ENCODE results near the gene TRAPPC3L.
A peak's percentile ranks its signal among the peaks of the same experiment; 100 is the strongest.

Gene TRAPPC3L

DNA sequence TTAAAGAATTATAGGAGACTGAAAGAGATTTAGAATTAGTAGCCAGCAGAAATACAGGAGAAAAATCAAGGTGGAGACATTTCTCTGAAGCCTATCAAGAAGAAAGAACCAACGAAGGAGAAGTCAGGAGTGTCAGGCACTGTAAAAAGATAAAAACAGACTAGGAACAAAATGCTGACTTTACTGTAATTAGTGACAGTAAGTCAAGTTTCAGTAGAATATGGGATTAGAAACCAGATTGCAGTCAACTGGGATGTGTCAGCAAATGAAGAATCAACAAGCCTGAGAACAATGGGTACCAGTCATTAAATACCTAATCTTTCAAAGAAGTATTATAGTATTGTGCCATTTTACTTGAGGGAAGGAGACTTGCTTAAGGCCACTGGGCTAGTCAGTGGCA, 62.7 kb downstream of the TRAPPC3L start:
- 0 out of 2 replicates have a peak overlapping the region, but pooled peaks have one; percentile 8 for H3K27ac ChIP-seq
- TF ChIP-seq, protein P1, sequence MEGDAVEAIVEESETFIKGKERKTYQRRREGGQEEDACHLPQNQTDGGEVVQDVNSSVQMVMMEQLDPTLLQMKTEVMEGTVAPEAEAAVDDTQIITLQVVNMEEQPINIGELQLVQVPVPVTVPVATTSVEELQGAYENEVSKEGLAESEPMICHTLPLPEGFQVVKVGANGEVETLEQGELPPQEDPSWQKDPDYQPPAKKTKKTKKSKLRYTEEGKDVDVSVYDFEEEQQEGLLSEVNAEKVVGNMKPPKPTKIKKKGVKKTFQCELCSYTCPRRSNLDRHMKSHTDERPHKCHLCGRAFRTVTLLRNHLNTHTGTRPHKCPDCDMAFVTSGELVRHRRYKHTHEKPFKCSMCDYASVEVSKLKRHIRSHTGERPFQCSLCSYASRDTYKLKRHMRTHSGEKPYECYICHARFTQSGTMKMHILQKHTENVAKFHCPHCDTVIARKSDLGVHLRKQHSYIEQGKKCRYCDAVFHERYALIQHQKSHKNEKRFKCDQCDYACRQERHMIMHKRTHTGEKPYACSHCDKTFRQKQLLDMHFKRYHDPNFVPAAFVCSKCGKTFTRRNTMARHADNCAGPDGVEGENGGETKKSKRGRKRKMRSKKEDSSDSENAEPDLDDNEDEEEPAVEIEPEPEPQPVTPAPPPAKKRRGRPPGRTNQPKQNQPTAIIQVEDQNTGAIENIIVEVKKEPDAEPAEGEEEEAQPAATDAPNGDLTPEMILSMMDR (conservative IDR thresholded peaks at IDR 0.05), result no peak

DNA sequence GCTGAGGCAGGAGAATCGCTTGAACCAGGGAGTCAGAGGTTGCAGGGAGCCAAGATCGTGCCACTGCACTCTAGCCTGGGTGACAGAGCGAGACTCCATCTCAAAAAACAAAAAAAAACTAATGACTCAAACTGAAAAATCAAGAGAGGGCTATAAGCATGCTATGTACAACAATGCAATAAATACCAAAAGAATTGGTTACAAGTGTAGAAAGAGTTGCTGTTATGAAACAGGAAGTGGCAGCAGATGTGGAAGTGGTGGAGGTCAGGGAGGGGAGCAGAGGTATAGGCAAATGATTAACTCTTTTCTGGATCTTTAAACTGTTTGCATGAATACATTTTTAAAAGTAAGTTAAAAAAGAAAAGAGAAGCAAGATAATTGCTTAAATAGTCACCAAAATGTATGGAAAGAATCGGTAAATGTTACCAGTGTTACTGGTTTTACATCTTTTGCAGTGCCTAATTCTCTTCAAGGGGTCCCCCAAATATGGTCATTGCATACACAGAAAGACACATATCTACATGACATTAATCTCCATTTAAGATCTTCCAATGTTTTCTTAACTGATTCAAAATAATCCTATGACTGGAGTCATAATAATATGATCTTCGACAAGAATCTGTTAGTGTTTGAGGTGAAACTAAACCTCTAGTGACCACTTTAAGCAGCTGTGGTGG, 69.3 kb downstream of the TRAPPC3L start:
- TF ChIP-seq, protein P1 (conservative IDR thresholded peaks at IDR 0.05), result no peak
- H3K27ac ChIP-seq, result no peak overlapping the region

DNA sequence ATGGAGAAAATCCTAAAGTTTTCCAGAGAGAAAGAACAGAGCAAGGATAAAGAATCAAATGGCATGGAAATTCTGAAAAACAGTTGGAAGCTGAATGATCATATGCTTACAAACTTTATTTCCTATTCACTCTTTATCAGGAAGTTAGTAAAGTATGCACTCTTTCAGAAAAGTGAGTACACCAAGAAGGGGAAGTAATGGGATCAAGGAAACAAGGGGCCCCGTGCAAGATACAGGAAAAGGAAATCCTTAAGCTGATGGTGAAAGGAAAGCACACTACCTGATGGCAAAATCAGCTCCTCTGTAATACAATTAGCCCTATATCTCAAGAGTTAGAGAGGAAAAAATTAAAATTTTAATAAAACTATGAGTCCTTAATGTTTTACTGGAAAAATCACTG, 70.3 kb downstream of the TRAPPC3L start:
- H3K27ac ChIP-seq, result no peak overlapping the region
- TF ChIP-seq, protein P1 (conservative IDR thresholded peaks at IDR 0.05), result no peak

DNA sequence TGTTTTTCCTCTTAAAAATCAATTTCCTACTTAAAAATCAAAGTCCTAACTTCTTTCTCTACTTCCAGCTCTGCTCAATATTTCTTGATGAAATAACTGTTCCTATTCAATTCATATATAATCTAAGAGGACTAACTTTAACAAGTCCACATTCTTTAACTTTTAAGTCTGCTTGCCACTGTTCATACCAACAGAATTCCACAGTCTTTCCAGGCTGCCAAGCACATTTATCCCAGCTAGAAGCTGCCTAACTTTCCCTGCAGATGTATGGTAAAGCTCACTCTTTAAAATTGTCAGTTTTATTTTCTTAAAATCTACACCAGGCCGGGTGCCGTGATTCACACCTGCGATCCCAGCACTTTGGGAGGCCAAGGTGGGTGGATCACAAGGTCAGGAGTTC, 72.8 kb downstream of the TRAPPC3L start:
- TF ChIP-seq, protein P1 (conservative IDR thresholded peaks at IDR 0.05), result no peak
- no peak overlapping the region for H3K27ac ChIP-seq

DNA sequence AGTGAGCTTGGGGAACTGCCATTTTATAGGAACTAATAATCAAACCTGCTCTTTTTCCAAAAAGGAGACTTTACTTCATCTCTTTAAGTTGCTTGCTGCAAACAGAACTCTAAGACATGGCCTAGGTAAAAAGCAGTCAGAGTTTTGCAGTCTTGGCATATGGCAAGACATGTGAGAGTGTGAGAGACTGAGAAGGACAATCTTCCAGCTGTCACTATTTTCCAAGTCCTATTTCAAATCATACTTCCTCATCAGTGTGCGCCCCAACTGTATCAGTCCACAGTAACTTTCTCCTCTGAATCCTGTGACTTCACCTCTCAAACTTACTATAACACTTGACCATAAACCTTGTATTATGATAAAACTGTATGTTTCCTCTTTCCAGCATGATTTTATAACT, 74.0 kb downstream of the TRAPPC3L start:
- TF ChIP-seq, protein P1 (conservative IDR thresholded peaks at IDR 0.05), result no peak
- H3K27ac ChIP-seq, result no peak overlapping the region

DNA sequence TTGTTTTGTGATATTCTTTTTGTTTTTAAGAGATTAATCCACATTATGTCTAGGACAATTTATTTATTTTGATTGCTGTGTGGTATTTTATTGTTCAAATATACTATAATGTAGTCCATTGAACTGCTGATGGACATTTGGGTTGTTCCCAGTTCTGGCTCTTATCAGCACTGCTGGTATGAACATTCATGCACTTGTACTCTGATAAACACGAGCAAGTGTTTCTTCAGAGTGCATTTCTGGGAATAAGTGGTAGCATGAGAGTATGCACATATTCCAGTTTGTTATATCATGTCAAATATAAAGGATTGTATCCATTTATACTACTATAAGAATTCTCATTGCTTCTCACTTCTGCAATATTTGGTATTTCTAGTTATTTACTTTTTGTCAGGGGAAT, 77.2 kb downstream of the TRAPPC3L start:
- no peak overlapping the region for H3K27ac ChIP-seq
- TF ChIP-seq, protein P1 (conservative IDR thresholded peaks at IDR 0.05), result no peak

DNA sequence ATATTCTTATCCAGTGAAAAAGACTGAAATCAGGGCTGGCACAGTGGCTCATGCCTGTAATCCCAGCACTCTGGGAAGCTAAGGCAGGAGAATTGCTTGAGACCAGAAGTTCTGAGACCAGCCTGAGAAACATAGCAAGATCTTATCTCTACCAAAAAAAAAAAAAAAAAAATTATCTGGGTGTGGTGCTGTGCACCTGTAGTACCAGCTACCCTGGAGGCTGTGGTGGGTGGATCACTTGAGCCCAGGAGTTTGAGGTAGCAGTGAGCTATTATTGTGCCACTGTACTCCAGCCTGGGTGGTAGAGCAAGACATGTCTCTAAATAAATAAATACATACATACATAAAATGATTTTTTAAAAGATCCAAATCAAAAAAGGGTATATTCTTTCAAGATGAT, 78.0 kb downstream of the TRAPPC3L start:
- TF ChIP-seq, protein P1 (conservative IDR thresholded peaks at IDR 0.05), result no peak
- H3K27ac ChIP-seq, result no peak overlapping the region

Data from VCaP (cell line).